ENCODE measurements around the gene MR1. TPM values are rescaled to one million over a fixed set of nuclear protein-coding genes. Genes with fewer than 3 reads are reported as not detected.

The MR1 gene
- 19.2 TPM for total RNA-seq

GRCh38 chr1:181033799-181034451, at the start of gene MR1:
Gene MR1, plus strand, starts transcription at chr1:181033983. Its CDS starts 25 bp downstream, at chr1:181034008.
- DNase-seq (ENCODE audit: low spot score in 2 of 2) = peak in 1 of 2 donors; percentile 68

GRCh38 chr1:180988253-180988752, 45.5 kb upstream of the MR1 start:
- peaks cover 43 to 82% of the 10 kb centered on the region in 2 donors for H3K36me3 ChIP-seq
- DNase-seq (ENCODE audit: low spot score in 2 of 2) = no peak
- H3K4me1 ChIP-seq = no peaks in the 10 kb centered on the region
- H3K27ac ChIP-seq = no peak overlapping the region
- H3K27me3 ChIP-seq = no peaks in the 10 kb centered on the region
- TF ChIP-seq, protein P1, sequence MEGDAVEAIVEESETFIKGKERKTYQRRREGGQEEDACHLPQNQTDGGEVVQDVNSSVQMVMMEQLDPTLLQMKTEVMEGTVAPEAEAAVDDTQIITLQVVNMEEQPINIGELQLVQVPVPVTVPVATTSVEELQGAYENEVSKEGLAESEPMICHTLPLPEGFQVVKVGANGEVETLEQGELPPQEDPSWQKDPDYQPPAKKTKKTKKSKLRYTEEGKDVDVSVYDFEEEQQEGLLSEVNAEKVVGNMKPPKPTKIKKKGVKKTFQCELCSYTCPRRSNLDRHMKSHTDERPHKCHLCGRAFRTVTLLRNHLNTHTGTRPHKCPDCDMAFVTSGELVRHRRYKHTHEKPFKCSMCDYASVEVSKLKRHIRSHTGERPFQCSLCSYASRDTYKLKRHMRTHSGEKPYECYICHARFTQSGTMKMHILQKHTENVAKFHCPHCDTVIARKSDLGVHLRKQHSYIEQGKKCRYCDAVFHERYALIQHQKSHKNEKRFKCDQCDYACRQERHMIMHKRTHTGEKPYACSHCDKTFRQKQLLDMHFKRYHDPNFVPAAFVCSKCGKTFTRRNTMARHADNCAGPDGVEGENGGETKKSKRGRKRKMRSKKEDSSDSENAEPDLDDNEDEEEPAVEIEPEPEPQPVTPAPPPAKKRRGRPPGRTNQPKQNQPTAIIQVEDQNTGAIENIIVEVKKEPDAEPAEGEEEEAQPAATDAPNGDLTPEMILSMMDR (IDR thresholded peaks at IDR 0.05) = no peak
- H3K9me3 ChIP-seq = no peaks in the 10 kb centered on the region
- intact Hi-C loops (cut with DNase I) = no loop called here
- no peak overlapping the region for H3K4me3 ChIP-seq

More at GRCh38 chr1:181033799-181034451, at the start of gene MR1:
- H3K4me3 ChIP-seq = peak within 1 kb of the TSS; percentile 46 to 67
- no peaks in the 10 kb centered on the region for H3K27me3 ChIP-seq
- no peaks in the 10 kb centered on the region for H3K9me3 ChIP-seq
- TF ChIP-seq, protein P1 (IDR thresholded peaks at IDR 0.05) = no peak
- H3K4me1 ChIP-seq = peaks cover 0 to 28% of the 10 kb centered on the region in 2 donors
- intact Hi-C loops (cut with DNase I) = loop anchor here (1.0 to 5.0 kb wide), 3 partner anchors 12 to 122 kb away; partner anchors contain the start of genes IER5, KIAA1614 and STX6
- no peaks in the 10 kb centered on the region for H3K36me3 ChIP-seq
- peak within 1 kb of the TSS; percentile 94 to 96 for H3K27ac ChIP-seq

DNA sequence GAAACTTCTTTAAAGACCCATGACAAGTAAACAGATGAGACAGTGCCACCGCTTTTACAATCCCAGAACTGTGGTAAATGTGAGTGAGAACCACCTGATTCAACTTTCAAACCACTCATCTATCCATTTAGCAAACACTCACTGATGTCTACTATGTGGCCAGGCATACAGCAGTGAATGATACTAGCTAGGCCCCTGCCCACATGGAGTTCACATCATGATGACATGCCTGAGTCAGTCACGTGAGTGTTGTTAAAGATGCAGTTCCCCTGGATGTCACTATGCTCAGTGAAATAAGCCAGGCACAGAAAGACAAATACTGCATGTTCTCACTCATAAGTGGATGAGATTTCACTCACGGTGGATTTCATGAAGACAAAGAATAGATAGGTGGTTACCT, 39.5 kb upstream of the MR1 start:
- no peak for DNase-seq (ENCODE audit: low spot score in 2 of 2)
- TF ChIP-seq, protein P1 (IDR thresholded peaks at IDR 0.05) = no peak
- peaks cover 0 to 8% of the 10 kb centered on the region in 2 donors for H3K4me1 ChIP-seq
- H3K4me3 ChIP-seq = no peak overlapping the region
- no peaks in the 10 kb centered on the region for H3K27me3 ChIP-seq
- no peak overlapping the region for H3K27ac ChIP-seq
- H3K9me3 ChIP-seq = no peaks in the 10 kb centered on the region
- intact Hi-C loops (cut with DNase I) = no loop called here
- H3K36me3 ChIP-seq = peaks cover 20 to 32% of the 10 kb centered on the region in 2 donors

- Histone ChIP-seq H3K4me3 (no peak overlapping the region), H3K4me1 (peaks cover 0 to 8% of the 10 kb centered on the region in 2 donors), H3K36me3 (peaks cover 0 to 16% of the 10 kb centered on the region in 2 donors), H3K27me3 (no peaks in the 10 kb centered on the region), H3K27ac (peak overlapping the region; percentile 16 to 56), H3K9me3 (no peaks in the 10 kb centered on the region)
- no peak for DNase-seq (ENCODE audit: low spot score in 2 of 2)
- intact Hi-C loops (cut with DNase I) = no loop called here
- TF ChIP-seq, protein P1 (IDR thresholded peaks at IDR 0.05) = no peak
Observed at GRCh38 chr1:180997843-180998504, 35.8 kb upstream of the MR1 start.

DNA sequence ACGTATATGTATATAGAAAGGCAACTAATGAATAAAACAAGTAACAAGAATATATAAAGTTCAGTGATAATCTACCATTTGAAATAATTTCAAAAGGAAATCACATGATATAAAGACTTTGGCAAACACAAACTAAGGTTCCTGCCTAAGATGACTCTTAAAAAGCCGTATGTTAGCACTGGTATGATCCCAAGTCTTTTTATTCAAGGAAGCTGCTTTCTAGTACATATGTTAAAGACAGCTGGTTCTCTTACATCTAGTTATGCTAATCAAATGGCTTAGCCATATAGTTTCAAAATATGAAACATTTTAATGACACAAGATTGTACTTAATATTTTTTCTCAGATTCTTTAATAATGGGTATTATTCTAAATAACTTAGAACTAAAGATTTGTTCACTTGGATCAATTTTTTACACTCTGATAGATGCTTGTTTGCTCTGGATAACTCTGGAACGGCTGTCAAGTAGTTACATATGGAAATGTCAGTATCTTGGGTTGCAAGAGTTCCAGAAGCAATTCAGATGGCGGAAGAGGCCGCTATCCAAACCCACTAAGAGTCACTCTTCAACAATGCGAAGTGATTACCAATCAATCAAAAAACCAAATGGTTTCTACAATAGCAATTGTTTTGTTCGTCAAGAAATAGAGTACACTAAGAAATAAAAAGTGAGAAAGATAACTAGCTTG, 32.5 kb upstream of the MR1 start:
- intact Hi-C loops (cut with DNase I) = no loop called here
- TF ChIP-seq, protein P1 (IDR thresholded peaks at IDR 0.05) = no peak

More for the DNA sequence above, 32.5 kb upstream of the MR1 start:
- Histone ChIP-seq H3K27ac (no peak overlapping the region), H3K4me1 (peaks cover 0 to 8% of the 10 kb centered on the region in 2 donors), H3K4me3 (no peak overlapping the region), H3K36me3 (peaks cover 14 to 33% of the 10 kb centered on the region in 2 donors), H3K9me3 (no peaks in the 10 kb centered on the region), H3K27me3 (no peaks in the 10 kb centered on the region)
- DNase-seq (ENCODE audit: low spot score in 2 of 2) = no peak

Data from ascending aorta (tissue), 2 donors.